GM19324 (cell line): ENCODE results near the gene AMTN.
A peak's percentile ranks its signal among the peaks of the same experiment; 100 is the strongest.
"Not testable (repeated sequence)": the region's sequence is repeated elsewhere in the genome, so short reads cannot be mapped to it uniquely, and the experiment has no call there.

Experiments
- ATAC-seq: cut with Tn5 transposase; IDR thresholded peaks from one replicate; pipeline ENCODE4 v1.9.1; 2021; ENCODE audit warnings: mild to moderate bottlenecking, moderate library complexity; ENCODE audit not compliant: unreplicated experiment, low FRiP score

The AMTN gene

DNA sequence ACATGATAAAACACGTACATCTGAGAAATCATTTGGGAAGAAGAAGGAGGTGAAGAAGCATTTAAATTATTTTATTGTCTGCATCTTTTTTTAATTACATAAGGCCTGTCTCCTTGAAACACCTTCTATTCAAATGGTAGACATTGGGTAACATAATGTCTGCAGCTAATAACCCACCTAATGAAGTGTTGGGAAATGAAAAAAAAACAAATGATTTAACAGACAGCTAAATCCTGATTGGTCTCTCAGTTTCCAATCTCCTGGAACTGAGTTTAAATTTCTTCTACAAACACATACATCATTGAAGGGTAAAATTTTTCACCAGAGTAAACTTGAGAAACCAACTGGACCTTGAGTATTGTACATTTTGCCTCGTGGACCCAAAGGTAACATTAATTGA lies at the start of gene AMTN:
TSS of gene AMTN (plus strand) at position 301 of the 400 bp plus-strand sequence. CDS start 209 bp downstream, outside the sequence.
- ATAC-seq, result no peak

GRCh38 chr4:70471897-70472296 lies 46.5 kb upstream of the AMTN start, which contains the start of gene MUC7:
MUC7 (plus strand) TSS chr4:70472197; CDS start chr4:70474022, 1,825 bp downstream.
- no peak for ATAC-seq

GRCh38 chr4:70473679-70474078 lies 44.7 kb upstream of the AMTN start:
- ATAC-seq, result no peak

GRCh38 chr4:70488748-70489147 lies 29.6 kb upstream of the AMTN start:
- no peak for ATAC-seq

DNA sequence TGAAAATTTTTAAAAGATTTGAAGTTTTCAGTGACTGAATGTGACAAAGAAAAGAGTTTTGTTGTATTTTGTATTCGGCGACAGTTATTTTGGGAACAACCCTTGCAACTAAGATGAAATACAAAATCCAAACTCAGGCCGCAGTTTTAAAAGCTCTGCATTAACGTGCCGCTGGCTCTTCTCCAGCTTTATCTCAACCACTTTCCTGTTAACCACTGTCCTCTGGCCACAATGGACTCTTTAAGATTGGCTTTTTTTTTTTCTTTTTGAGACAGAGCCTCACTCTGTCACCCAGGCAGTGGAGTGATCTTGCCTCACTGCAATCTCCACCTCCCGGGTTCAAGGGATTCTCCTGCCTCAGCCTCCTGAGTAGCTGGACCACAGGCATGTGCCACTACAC lies 22.1 kb upstream of the AMTN start:
- ATAC-seq, result no peak

DNA sequence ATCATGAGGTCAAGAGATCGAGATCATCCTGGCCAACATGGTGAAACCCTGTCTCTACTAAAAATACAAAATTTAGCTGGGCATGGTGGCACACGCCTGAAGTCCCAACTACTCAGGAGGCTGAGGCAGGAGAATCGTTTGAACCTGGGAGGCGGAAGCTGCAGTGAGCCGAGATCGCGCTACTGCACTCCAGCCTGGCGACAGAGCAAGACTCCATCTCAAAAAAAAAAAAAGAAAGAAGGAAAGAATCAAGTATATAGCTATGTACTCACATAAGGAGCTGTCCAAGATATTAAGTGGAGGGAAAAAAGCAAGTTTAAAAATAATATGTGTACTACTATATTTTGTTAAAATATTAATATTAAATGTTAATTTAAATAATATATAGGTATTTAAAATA lies 16.5 kb upstream of the AMTN start:
- not testable (repeated sequence) for ATAC-seq

DNA sequence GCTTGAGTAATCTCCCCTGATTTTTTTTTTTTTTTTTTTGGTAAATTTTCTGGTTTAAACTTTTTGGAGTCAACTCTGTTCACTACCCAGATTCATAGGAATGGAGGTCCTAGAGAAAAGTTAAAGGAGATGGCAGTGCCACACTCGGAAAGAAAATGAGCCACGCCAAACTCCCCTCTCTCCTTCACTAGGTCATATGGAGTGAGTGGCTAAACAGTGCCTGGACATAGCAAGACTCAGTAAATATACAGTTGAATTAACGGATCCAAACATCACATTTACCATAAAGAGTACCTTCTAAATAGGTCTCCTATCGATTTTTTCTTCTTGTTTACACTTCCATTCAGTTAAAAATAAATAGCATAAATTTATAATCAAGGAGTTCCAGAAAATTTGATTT lies 13.6 kb upstream of the AMTN start:
- ATAC-seq, result no peak

DNA sequence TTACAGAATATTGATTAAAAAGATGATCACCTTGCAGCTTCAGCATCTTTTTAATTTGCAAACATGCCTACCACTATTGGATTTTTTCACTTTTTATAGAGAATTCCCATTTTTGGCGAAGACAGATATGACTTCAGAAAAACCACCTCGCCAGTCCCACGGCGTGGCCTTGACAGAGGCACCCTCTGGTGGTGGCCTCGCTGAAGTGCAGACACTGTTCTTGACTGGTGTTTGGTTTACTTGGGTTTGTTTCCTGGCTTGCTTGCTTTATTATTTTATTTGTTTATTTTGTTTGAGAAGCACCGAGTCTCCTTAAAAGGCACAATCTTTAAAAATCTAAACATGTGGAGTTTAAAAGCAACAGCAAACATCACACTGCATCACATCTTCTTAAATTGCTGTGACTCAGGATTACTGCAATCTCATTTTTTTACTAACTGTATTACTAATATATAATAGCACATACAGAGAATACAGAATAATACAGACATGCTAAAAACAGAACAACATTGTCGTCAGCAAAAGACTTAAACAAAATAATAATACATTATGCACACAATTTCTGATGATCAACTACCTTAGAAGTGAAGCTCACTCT lies 13.1 kb upstream of the AMTN start:
- peak; percentile 79 for ATAC-seq

GRCh38 chr4:70508801-70509200 lies 9.6 kb upstream of the AMTN start:
- no peak for ATAC-seq

- no peak for ATAC-seq
Observed at GRCh38 chr4:70511365-70511764, 7.0 kb upstream of the AMTN start.

- no peak for ATAC-seq
Observed at GRCh38 chr4:70515367-70516250, 2.8 kb upstream of the AMTN start.

GRCh38 chr4:70518716-70519115 lies 347 bp downstream of the AMTN start:
- no peak for ATAC-seq

DNA sequence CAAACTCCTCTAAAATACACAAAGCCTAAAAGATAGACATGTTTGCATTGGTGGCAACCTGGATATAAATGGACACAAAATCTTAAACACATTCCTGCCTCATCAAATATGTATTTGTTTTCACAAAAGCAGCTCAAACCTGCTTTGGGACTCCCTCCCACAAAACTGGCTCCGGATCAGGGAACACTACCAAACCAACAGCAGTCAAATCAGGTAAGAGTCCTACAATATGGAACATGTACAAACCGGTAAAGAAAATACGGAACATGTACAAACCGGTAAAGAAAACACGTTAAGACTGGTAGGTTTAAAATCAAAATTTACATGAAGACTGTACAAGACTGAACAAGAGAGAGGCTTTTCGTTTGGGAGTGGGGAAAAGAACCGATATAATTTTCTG lies 4.3 kb downstream of the AMTN start:
- ATAC-seq, result no peak

DNA sequence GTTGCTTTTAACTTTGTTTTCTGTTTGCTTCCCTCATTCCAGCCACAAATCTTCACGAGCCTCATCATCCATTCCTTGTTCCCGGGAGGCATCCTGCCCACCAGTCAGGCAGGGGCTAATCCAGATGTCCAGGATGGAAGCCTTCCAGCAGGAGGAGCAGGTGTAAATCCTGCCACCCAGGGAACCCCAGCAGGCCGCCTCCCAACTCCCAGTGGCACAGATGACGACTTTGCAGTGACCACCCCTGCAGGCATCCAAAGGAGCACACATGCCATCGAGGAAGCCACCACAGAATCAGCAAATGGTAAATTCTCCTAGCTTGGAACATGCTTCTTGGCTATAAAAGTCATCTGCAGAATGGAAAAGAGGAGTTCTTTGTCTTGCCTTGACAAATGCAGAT lies 12.6 kb downstream of the AMTN start:
- ATAC-seq, result no peak

- no peak for ATAC-seq
Observed at GRCh38 chr4:70531981-70532380, 13.6 kb downstream of the AMTN start.

DNA sequence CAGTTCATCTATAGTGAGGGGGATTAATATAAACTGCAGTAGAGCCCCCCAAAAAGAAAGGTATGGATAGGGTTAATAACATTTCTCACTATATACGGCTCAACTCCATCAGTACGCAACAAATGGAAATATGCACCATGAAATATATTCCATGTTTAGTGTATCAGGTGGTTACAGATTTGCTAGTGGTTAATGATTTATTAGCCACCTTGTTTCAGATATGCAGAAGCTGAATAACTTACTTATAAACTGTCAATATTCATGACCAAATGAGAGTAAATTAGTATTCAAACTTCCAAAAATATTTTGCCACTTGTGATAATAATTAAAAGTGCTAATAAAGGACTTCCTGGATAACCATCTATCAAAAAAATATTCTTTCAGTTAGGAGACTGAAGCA lies 14.8 kb downstream of the AMTN start:
- ATAC-seq, result peak; percentile 56

- ATAC-seq, result no peak
Observed at GRCh38 chr4:70533791-70534190, 15.4 kb downstream of the AMTN start.

GRCh38 chr4:70534886-70535285 lies 16.5 kb downstream of the AMTN start:
- not testable (repeated sequence) for ATAC-seq

DNA sequence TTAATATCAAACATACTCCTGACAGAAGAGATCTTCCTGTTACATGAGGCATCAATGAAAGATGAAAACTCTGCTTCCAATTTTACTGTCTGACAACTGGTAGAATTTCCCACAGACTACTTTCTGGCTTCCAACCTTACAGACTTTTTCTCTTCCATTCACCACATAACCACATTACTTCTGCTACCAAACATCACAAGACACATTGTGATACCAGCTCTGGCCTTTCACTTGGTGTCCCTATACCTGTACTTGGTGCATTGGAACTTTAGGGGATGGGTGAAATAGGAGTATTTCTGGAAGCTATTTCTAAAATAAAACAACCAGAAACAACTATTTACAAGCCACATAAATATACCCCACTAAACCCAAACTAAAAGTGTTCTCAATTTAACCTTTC lies 20.5 kb downstream of the AMTN start:
- no peak for ATAC-seq

GRCh38 chr4:70544279-70544868 lies 26.0 kb downstream of the AMTN start:
- ATAC-seq, result no peak

GRCh38 chr4:70556856-70557255 lies 38.5 kb downstream of the AMTN start:
- ATAC-seq, result no peak
